A673 (cell line): Measurements from ENCODE around the gene ZNF362. TPM values are rescaled to one million over a fixed set of nuclear protein-coding genes. Genes with fewer than 3 reads are reported as not detected.

Experiments used
- BruUV-seq: library from RNA; stranded (reverse); fragments of 400-500 nt; replicated peaks from 2 replicates; lab custom pipeline; 2021; lab: Mats Ljungman, UMichigan
- CTCF ChIA-PET: fragments of 300-600 bp; sonication (Branson Sonifier 250); formaldehyde crosslinking; loops from one replicate; lab custom pipeline; 2022; ENCODE audit warnings: antibody characterized with exemption; lab: Charles Lee
- POLR2A ChIA-PET: fragments of 300-600 bp; sonication (Branson Sonifier 250); formaldehyde crosslinking; loops from one replicate; lab custom pipeline; 2022; ENCODE audit warnings: antibody characterized with exemption; ENCODE audit not compliant: low non-redundant PET; lab: Charles Lee
- DNase-seq: peaks from one replicate; pipeline ENCODE4 v3.0.0-alpha.2; 2015; ENCODE audit warnings: low spot score
- H3K27ac ChIP-seq: fragments of 200-600 bp; sonication (generic); 2 replicates; pipeline ENCODE4 v1.5.1; 2016; ENCODE audit warnings: mixed run types, low read depth, mild to moderate bottlenecking, mixed read lengths, antibody characterized with exemption, low read length; ENCODE audit not compliant: poor library complexity, severe bottlenecking
- H3K27me3 ChIP-seq: fragments of 200-600 bp; sonication (generic); replicated peaks from 2 replicates; pipeline ENCODE4 v1.6.1; 2017; ENCODE audit warnings: mixed run types, low read depth, mild to moderate bottlenecking, mixed read lengths, antibody characterized with exemption, low read length; ENCODE audit not compliant: insufficient read depth, poor library complexity
- H3K36me3 ChIP-seq: fragments of 200-600 bp; sonication (generic); 2 replicates; pipeline ENCODE4 v1.6.1; 2016; ENCODE audit warnings: mixed run types, mild to moderate bottlenecking, mixed read lengths, antibody characterized with exemption, low read length; ENCODE audit not compliant: insufficient read depth, poor library complexity, severe bottlenecking
- H3K4me1 ChIP-seq: fragments of 200-600 bp; sonication (generic); 2 replicates; pipeline ENCODE4 v1.6.1; 2017; ENCODE audit warnings: mixed run types, mild to moderate bottlenecking, mixed read lengths, antibody characterized with exemption, low read length; ENCODE audit not compliant: insufficient read depth, poor library complexity, severe bottlenecking
- H3K4me3 ChIP-seq: fragments of 200-600 bp; sonication (generic); 2 replicates; pipeline ENCODE4 v1.5.1; 2016; ENCODE audit warnings: low read depth, mixed run types, mild to moderate bottlenecking, mixed read lengths, low read length; ENCODE audit not compliant: poor library complexity, severe bottlenecking
- H3K9me3 ChIP-seq: fragments of 200-600 bp; sonication (generic); 2 replicates; pipeline ENCODE4 v1.6.1; 2016; ENCODE audit warnings: mixed run types, low read depth, mild to moderate bottlenecking, mixed read lengths, antibody characterized with exemption, low read length; ENCODE audit not compliant: poor library complexity, severe bottlenecking
- CTCF ChIP-seq: fragments of 300-800, 200-600 bp; sonication (generic); conservative IDR thresholded peaks from 2 replicates; pipeline ENCODE4 v1.5.1; 2017; ENCODE audit warnings: low read depth, mild to moderate bottlenecking, antibody characterized with exemption, low read length, moderate library complexity, mixed read lengths
- EZH2 ChIP-seq: fragments of 200-600 bp; sonication (generic); IDR thresholded peaks from 2 replicates; pipeline ENCODE4 v1.6.1; 2017; ENCODE audit warnings: borderline replicate concordance, low read depth, mild to moderate bottlenecking, mixed read lengths, antibody characterized with exemption, low read length; ENCODE audit not compliant: poor library complexity, severe bottlenecking
- intact Hi-C: fragments of 100-400 bp; cut with micrococcal nuclease; formaldehyde crosslinking; loops from one replicate; pipeline ENCODE4 v1.10.0; 2022; ENCODE audit not compliant: unreplicated experiment
- total RNA-seq: library from RNA; stranded (reverse); gene quantifications from 2 replicates; pipeline ENCODE4 v1.2.3, GENCODE V29; 2021

Gene ZNF362
- total RNA-seq, 1 experiment from 2014 or later: 40.1 TPM

GRCh38 chr1:33327587-33328325, 71.5 kb downstream of the ZNF362 start:
- Histone ChIP-seq H3K9me3 (no peaks in the 10 kb centered on the region), H3K4me1 (no peaks in the 10 kb centered on the region), H3K27ac (no peak overlapping the region), H3K36me3 (peaks cover 100% of the 10 kb centered on the region), H3K4me3 (no peak overlapping the region), H3K27me3 (no peaks in the 10 kb centered on the region)
- ChIA-PET POLR2A (no interaction called here), CTCF (no interaction called here)
- no peak for TF ChIP-seq EZH2
- TF ChIP-seq CTCF: no peak
- BruUV-seq: no TSS peak
- no peak for DNase-seq
- intact Hi-C loops: no loop called here

- DNase-seq: no peak
- TF ChIP-seq EZH2 (no peak), CTCF (no peak)
- no peaks in the 10 kb centered on the region for H3K9me3 ChIP-seq
- no peaks in the 10 kb centered on the region for H3K4me1 ChIP-seq
- peaks cover 100% of the 10 kb centered on the region for H3K36me3 ChIP-seq
- intact Hi-C loops: no loop called here
- CTCF ChIA-PET: no interaction called here
- no peak overlapping the region for H3K4me3 ChIP-seq
- no peak overlapping the region for H3K27ac ChIP-seq
- POLR2A ChIA-PET: no interaction called here
- BruUV-seq: no TSS peak
- H3K27me3 ChIP-seq: no peaks in the 10 kb centered on the region
These were observed 72.5 kb downstream of the ZNF362 start for GRCh38 chr1:33328817-33329216.

GRCh38 chr1:33329600-33330305, 73.5 kb downstream of the ZNF362 start:
- POLR2A ChIA-PET: no interaction called here
- H3K9me3 ChIP-seq: no peaks in the 10 kb centered on the region
- CTCF ChIA-PET: no interaction called here
- H3K4me1 ChIP-seq: no peaks in the 10 kb centered on the region
- no peak for DNase-seq
- no peak overlapping the region for H3K27ac ChIP-seq
- intact Hi-C loops: no loop called here
- peaks cover 100% of the 10 kb centered on the region for H3K36me3 ChIP-seq
- TF ChIP-seq CTCF (no peak), EZH2 (no peak)
- no TSS peak for BruUV-seq
- H3K4me3 ChIP-seq: no peak overlapping the region
- H3K27me3 ChIP-seq: no peaks in the 10 kb centered on the region
